H1 (cell line): ENCODE results near the gene THUMPD3. TPM values are rescaled to one million over a fixed set of nuclear protein-coding genes. Genes with fewer than 3 reads are reported as not detected.

Experiments used
- ASH2L ChIP-seq: fragments of 200-600, 300-600 bp; sonication (generic); IDR thresholded peaks from one replicate; pipeline ENCODE4 v1.7.1; 2017; ENCODE audit warnings: low read length
- BRCA1 ChIP-seq: IDR thresholded peaks from 2 replicates; pipeline ENCODE4 v1.6.1; 2012; ENCODE audit warnings: low read depth, low read length, improper control_type of control experiment
- CBX5 ChIP-seq: fragments of 300-800, 300-1000 bp; sonication (generic); IDR thresholded peaks from 2 replicates; pipeline ENCODE4 v1.7.1; 2016; ENCODE audit warnings: antibody characterized with exemption, low read length, low read depth
- FOSL1 ChIP-seq: IDR thresholded peaks from 2 replicates; pipeline ENCODE4 v1.6.1; 2011; ENCODE audit warnings: mild to moderate bottlenecking, low read depth, low read length, moderate library complexity; ENCODE audit not compliant: insufficient read depth
- HDAC2 ChIP-seq, 2 experiments: fragments of 300-600 bp in 1 of 2; sonication (generic) in 1 of 2; IDR thresholded peaks; 2 replicates each; pipeline ENCODE4 v1.6.1; 2011 to 2012; ENCODE audit warnings: low read depth in 2 of 2, low read length in 2 of 2, mild to moderate bottlenecking in 2 of 2, moderate library complexity in 2 of 2, borderline replicate concordance in 1 of 2, inconsistent platforms in 1 of 2
- KDM5A ChIP-seq: fragments of 200-600 bp; IDR thresholded peaks from 2 replicates; pipeline ENCODE4 v1.7.1; 2012; ENCODE audit warnings: mild to moderate bottlenecking, low read length, inconsistent platforms, mixed read lengths
- MAFK ChIP-seq: IDR thresholded peaks from 2 replicates; pipeline ENCODE4 v1.6.1; 2012; ENCODE audit warnings: low read depth, mild to moderate bottlenecking, improper control_type of control experiment, low read length
- POLR2A ChIP-seq, 2 experiments: IDR thresholded peaks; 1 replicate in 1 of 2; 2 replicates in 1 of 2; pipeline ENCODE4 v1.6.1; 2011; ENCODE audit warnings: low read depth in 2 of 2, low read length in 2 of 2, mild to moderate bottlenecking in 2 of 2; ENCODE audit errors: control extremely low read depth in 1 of 2
- RBBP5 ChIP-seq: IDR thresholded peaks from 2 replicates; pipeline ENCODE4 v1.7.1; 2012; ENCODE audit warnings: low read depth, mild to moderate bottlenecking, inconsistent platforms, low read length, moderate library complexity, borderline replicate concordance
- polyA plus RNA-seq, 7 experiments: library from polyadenylated mRNA; depleted of rRNA in 3 of 7; stranded (reverse) in 5 of 7; unstranded in 2 of 7; fragments of >200 nt in 5 of 7; fragments of 200-250 nt in 2 of 7; gene quantifications; 1 replicate in 5 of 7; 2 replicates in 1 of 7; 4 replicates in 1 of 7; pipeline versions ENCODE4 v1.2.1 to v1.2.3, GENCODE V29; 2011 to 2013; ENCODE audit warnings: missing spikeins in 2 of 7, mixed read lengths in 2 of 7
- total RNA-seq: library from RNA; stranded (reverse); fragmentation: NEBNext Ultra II Directional; extraction: Animal tissue kit (Norgen Biotek cat#: 25700); gene quantifications from 2 replicates; pipeline ENCODE4 v1.2.1, GENCODE V29; 2021

THUMPD3 gene
- total and polyA plus RNA-seq, 2 of the 8 experiments (the other 6 are each of a cell fraction or from before 2014, with no cell fraction given): 26.7 to 68.9 TPM

DNA sequence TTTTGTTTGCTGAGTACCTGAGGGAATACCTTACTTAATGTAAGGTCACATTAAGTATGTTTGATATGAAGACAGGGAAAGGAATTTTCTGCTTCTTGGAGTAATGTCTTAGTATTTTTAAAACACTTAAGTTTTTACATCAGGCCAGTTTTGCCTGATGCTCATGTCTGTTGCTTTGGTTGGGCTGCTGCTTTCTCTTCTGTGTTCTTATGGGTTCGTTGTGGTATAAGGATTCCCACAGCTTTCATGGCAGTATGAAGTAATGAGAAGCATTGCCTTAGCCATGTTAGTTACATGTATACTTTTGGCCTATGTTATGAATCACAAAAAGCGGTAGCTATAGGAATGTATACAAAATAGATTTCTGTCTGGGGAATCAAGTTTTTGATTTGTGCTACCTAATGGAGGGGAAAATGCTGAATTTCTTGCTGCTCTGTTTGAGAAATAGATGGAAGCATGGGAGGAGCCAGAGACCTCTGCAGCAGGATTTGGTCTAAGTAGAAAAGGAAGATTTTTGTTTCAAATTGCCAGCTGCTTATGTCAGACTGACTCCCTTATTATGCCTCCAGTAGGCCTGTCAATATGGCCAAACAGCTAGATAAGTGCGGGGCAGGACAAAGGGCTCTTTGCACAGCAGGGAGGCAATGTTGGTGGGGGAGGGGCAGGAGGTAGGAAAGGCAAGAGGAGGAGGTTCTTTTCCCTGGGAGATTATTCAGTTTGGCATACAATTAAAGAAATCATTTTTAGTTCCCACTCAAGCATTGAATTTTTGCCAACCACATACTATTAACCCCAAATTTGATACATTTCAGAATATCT, 39.8 kb downstream of the THUMPD3 start (continued):
- TF ChIP-seq CBX5 (no peak), FOSL1 (no peak), MAFK (no peak), POLR2A (IDR thresholded peaks at IDR 0.05; ENCODE audit: control extremely low read depth in 1 of 2, low read depth in 2 of 2, low read length in 2 of 2) (no peak), HDAC2 (IDR thresholded peaks at IDR 0.05; ENCODE audit: borderline replicate concordance in 1 of 2, low read depth in 2 of 2, low read length in 2 of 2) (peak in 1 of 2 experiments; percentile 59; a peak in 1 of 4 replicates), BRCA1 (no peak), KDM5A (no peak), RBBP5 (no peak), ASH2L (peak; percentile 59)
- TF ChIP-seq, all 59 proteins: peak for 8
